CD14-positive monocyte (primary cell): ENCODE results near the gene TRIM47. TPM values are rescaled to one million over a fixed set of nuclear protein-coding genes. Genes with fewer than 3 reads are reported as not detected.
"Not testable (repeated sequence)": the region's sequence is repeated elsewhere in the genome, so short reads cannot be mapped to it uniquely, and the experiment has no call there.

ENCODE experiments used
- DNase-seq, 3 donors: peaks; one replicate each; pipeline ENCODE4 v3.0.0-alpha.2; 2011 to 2022
- H2AFZ ChIP-seq: 2 replicates; pipeline ENCODE4 v1.6.0; 2012; ENCODE audit warnings: mild to moderate bottlenecking, low read depth, low read length, inconsistent platforms; ENCODE audit not compliant: insufficient read depth, poor library complexity, severe bottlenecking
- H3K27ac ChIP-seq, 2 donors: 1 replicate in 1 of 2; 2 replicates in 1 of 2; pipeline ENCODE4 v1.5.1; 2012 to 2013; ENCODE audit warnings: low read length in 2 of 2, control low read depth in 1 of 2, inconsistent platforms in 1 of 2, low read depth in 1 of 2, mild to moderate bottlenecking in 1 of 2
- H3K27me3 ChIP-seq, 2 donors: one replicate each; pipeline versions ENCODE4 v1.6.0 to v1.6.1; 2011 to 2013; ENCODE audit warnings: low read length in 2 of 2; ENCODE audit not compliant: control insufficient read depth in 2 of 2, insufficient read depth in 2 of 2
- H3K36me3 ChIP-seq, 2 donors: replicated peaks in 1 of 2; 1 replicate in 1 of 2; 2 replicates in 1 of 2; pipeline versions ENCODE4 v1.5.1 to v1.6.1; 2012 to 2013; ENCODE audit warnings: low read length in 2 of 2, control low read depth in 1 of 2, inconsistent platforms in 1 of 2, mild to moderate bottlenecking in 1 of 2; ENCODE audit not compliant: insufficient read depth in 2 of 2, control insufficient read depth in 1 of 2
- H3K4me1 ChIP-seq, 2 donors: 1 replicate in 1 of 2; 2 replicates in 1 of 2; pipeline versions ENCODE4 v1.5.1 to v1.6.1; 2012 to 2013; ENCODE audit warnings: low read length in 2 of 2, control low read depth in 1 of 2, inconsistent platforms in 1 of 2, mild to moderate bottlenecking in 1 of 2, moderate library complexity in 1 of 2; ENCODE audit not compliant: insufficient read depth in 2 of 2, control insufficient read depth in 1 of 2
- H3K4me2 ChIP-seq: replicated peaks from 2 replicates; pipeline ENCODE3; 2012; ENCODE audit warnings: low read length, moderate library complexity, mild to moderate bottlenecking; ENCODE audit not compliant: poor library complexity, severe bottlenecking; ENCODE audit errors: extremely low read depth
- H3K4me3 ChIP-seq, 3 experiments: fragments of 200-600 bp in 1 of 3; sonication (generic) in 1 of 3; replicated peaks in 1 of 3; 1 replicate in 2 of 3; 2 replicates in 1 of 3; pipeline ENCODE4 v1.5.1; 2011 to 2013; ENCODE audit warnings: low read length in 3 of 3, mild to moderate bottlenecking in 3 of 3, control low read depth in 2 of 3, low read depth in 2 of 3, inconsistent platforms in 1 of 3, moderate library complexity in 1 of 3
- H3K79me2 ChIP-seq: 2 replicates; pipeline ENCODE4 v1.6.0; 2012; ENCODE audit warnings: mild to moderate bottlenecking, control low read depth, inconsistent platforms, low read length, moderate library complexity; ENCODE audit not compliant: insufficient read depth
- H3K9ac ChIP-seq: 2 replicates; pipeline ENCODE4 v1.6.0; 2017; ENCODE audit warnings: low read length, mild to moderate bottlenecking; ENCODE audit not compliant: insufficient read depth, poor library complexity, severe bottlenecking
- H3K9me3 ChIP-seq, 2 donors: replicated peaks in 1 of 2; 1 replicate in 1 of 2; 2 replicates in 1 of 2; pipeline versions ENCODE4 v1.5.1 to v1.6.1; 2012 to 2013; ENCODE audit warnings: low read length in 2 of 2, control low read depth in 1 of 2; ENCODE audit not compliant: control insufficient read depth in 1 of 2, insufficient read depth in 1 of 2
- H4K20me1 ChIP-seq: 2 replicates; pipeline ENCODE4 v1.6.0; 2012; ENCODE audit warnings: mild to moderate bottlenecking, low read length, control low read depth, moderate library complexity; ENCODE audit not compliant: insufficient read depth
- H3K27ac Mint-ChIP-seq, 7 donors: one replicate each; pipeline ENCODE4 v1.8.0; 2020; ENCODE audit warnings: mild to moderate bottlenecking in 7 of 7, mixed read lengths in 7 of 7, moderate library complexity in 6 of 7, inconsistent platforms in 2 of 7
- H3K27me3 Mint-ChIP-seq, 3 donors: one replicate each; pipeline ENCODE4 v1.8.0; 2021 to 2022; ENCODE audit warnings: low read depth in 3 of 3, mild to moderate bottlenecking in 3 of 3, mixed read lengths in 3 of 3, moderate library complexity in 3 of 3, inconsistent platforms in 1 of 3
- H3K36me3 Mint-ChIP-seq, 2 donors: one replicate each; pipeline ENCODE4 v1.8.0; 2020; ENCODE audit warnings: mixed read lengths in 2 of 2, inconsistent platforms in 1 of 2, mild to moderate bottlenecking in 1 of 2
- H3K4me1 Mint-ChIP-seq: one replicate; pipeline ENCODE4 v1.8.0; 2020; ENCODE audit warnings: mild to moderate bottlenecking, mixed read lengths
- H3K4me3 Mint-ChIP-seq, 2 donors: one replicate each; pipeline ENCODE4 v1.8.0; 2020; ENCODE audit warnings: mild to moderate bottlenecking in 2 of 2, mixed read lengths in 2 of 2, moderate library complexity in 1 of 2
- H3K9me3 Mint-ChIP-seq, 7 donors: one replicate each; pipeline ENCODE4 v1.8.0; 2020 to 2022; ENCODE audit warnings: mixed read lengths in 7 of 7, mild to moderate bottlenecking in 6 of 7, moderate library complexity in 6 of 7, inconsistent platforms in 2 of 7
- CTCF ChIP-seq: fragments of 200-600 bp; IDR thresholded peaks from one replicate; pipeline ENCODE4 v1.8.0; 2022; ENCODE audit warnings: antibody characterized with exemption, mild to moderate bottlenecking
- WGBS: methylation state at CpG from one replicate; pipeline ENCODE4 v1.1.5; 2013; ENCODE audit warnings: missing lambda C conversion rate; ENCODE audit not compliant: insufficient coverage; 5-methylcytosine and 5-hydroxymethylcytosine counted together
- intact Hi-C, 2 donors: fragments of 100-400 bp; cut with micrococcal nuclease; formaldehyde crosslinking; loops; one replicate each; pipeline versions ENCODE4 v1.15.0 to v1.15.1; 2023
- polyA plus RNA-seq, 3 donors: library from polyadenylated mRNA; depleted of rRNA in 1 of 3; unstranded in 2 of 3; stranded (reverse) in 1 of 3; fragments of 300-500 nt in 2 of 3; fragments of >200 nt in 1 of 3; fragmentation: Illumina TruSeq in 2 of 3; gene quantifications; 1 replicate in 2 of 3; 2 replicates in 1 of 3; pipeline ENCODE4 v1.2.3, GENCODE V29; 2012 to 2021

TRIM47 gene
- polyA plus RNA-seq, 3 donors = 0.20 TPM; not detected in 2

GRCh38 chr17:75869282-75870141 is 8.9 kb downstream of the TRIM47 start:
- H3K27ac Mint-ChIP-seq = no peak overlapping the region
- Histone ChIP-seq H3K79me2 (no peaks in the 10 kb centered on the region), H4K20me1 (no peaks in the 10 kb centered on the region), H3K27me3 (no peaks in the 10 kb centered on the region), H3K9me3 (no peaks in the 10 kb centered on the region), H3K4me2 (no peak overlapping the region), H3K4me3 (no peak overlapping the region), H3K27ac (no peak overlapping the region), H2AFZ (no peak overlapping the region), H3K36me3 (no peaks in the 10 kb centered on the region), H3K9ac (no peak overlapping the region), H3K4me1 (peaks cover 3% of the 10 kb centered on the region in 2 donors)
- H3K4me3 Mint-ChIP-seq = no peak overlapping the region
- DNase-seq = no peak
- WGBS = 95% methylated on average over 11 of the region's 23 CpGs
- H3K27me3 Mint-ChIP-seq = peaks cover 0 to 5% (median 3%) of the 10 kb centered on the region in 3 donors
- H3K9me3 Mint-ChIP-seq = no peaks in the 10 kb centered on the region
- no peak for TF ChIP-seq CTCF
- H3K36me3 Mint-ChIP-seq = no peaks in the 10 kb centered on the region
- intact Hi-C loops = no loop called here
- H3K4me1 Mint-ChIP-seq = peaks cover 4% of the 10 kb centered on the region

GRCh38 chr17:75868730-75869281 is 9.6 kb downstream of the TRIM47 start:
- H3K27ac Mint-ChIP-seq, H3K27me3 ChIP-seq, H3K4me3 Mint-ChIP-seq, H3K27me3 Mint-ChIP-seq, H3K9me3 ChIP-seq, H3K9ac ChIP-seq, DNase-seq, H3K27ac ChIP-seq, H3K9me3 Mint-ChIP-seq, H4K20me1 ChIP-seq, H3K4me3 ChIP-seq, H3K4me2 ChIP-seq, H2AFZ ChIP-seq, H3K36me3 Mint-ChIP-seq, intact Hi-C loops, H3K36me3 ChIP-seq, H3K79me2 ChIP-seq, H3K4me1 ChIP-seq: not testable (repeated sequence)
- H3K4me1 Mint-ChIP-seq = peaks cover 10% of the 10 kb centered on the region
- WGBS = 93% methylated on average over 7 of the region's 12 CpGs

DNA sequence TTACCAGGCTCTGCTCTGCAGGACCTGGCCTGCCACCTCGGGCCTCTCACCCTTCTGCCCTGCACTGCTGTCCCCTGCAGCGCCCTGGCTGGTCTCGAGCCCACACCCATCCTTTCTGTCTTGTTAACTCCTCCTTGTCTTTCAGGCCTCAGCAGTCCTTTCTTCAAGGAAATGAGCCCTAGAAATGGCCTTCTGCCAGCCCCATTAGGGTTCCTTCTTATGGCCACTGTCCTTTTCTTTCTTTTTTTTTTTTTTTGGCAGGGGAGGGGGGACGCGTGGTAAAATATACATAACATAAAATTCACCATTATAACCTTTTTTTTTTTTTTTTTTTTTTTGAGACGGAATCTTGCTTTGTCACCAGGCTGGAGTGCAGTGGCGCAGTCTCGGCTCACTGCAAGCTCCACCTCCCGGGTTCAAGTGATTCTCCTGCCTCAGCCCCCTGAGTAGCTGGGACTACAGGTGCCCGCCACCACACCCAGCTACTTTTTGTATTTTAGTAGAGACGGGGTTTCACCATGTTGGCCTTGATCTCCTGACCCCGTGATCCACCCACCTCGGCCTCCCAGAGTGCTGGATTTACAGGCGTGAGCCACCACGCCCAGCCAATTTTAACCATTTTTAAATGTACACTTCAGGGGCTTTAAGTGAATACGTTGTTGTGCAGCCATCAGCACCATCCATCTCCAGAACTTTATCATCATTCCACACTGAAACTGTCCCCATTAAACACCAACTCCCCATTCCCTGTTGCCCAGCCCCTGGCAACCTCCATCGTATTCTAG is 12.8 kb downstream of the TRIM47 start:
- H4K20me1 ChIP-seq, H3K4me3 ChIP-seq, DNase-seq, H3K9me3 Mint-ChIP-seq, H3K79me2 ChIP-seq, H3K9me3 ChIP-seq, H2AFZ ChIP-seq, H3K36me3 Mint-ChIP-seq, H3K27me3 ChIP-seq, H3K36me3 ChIP-seq, H3K27ac ChIP-seq, H3K4me3 Mint-ChIP-seq, H3K4me2 ChIP-seq, intact Hi-C loops, H3K27me3 Mint-ChIP-seq, H3K9ac ChIP-seq: not testable (repeated sequence)
- WGBS = 86% methylated on average over 9 of the region's 17 CpGs
- H3K27ac Mint-ChIP-seq = peak overlapping the region in 2 of 7 donors; percentile 1 to 18
- peaks cover 8 to 17% of the 10 kb centered on the region in 2 donors for H3K4me1 ChIP-seq
- peaks cover 14% of the 10 kb centered on the region for H3K4me1 Mint-ChIP-seq
